ENCODE results near the gene CDK19.

- TF ChIP-seq JUN (CRISPR knock-in tag; IDR thresholded peaks at IDR 0.05): no peak
- no peak for TF ChIP-seq TFAP4 (IDR thresholded peaks at IDR 0.05; ENCODE audit: borderline replicate concordance, low read depth)
- TF ChIP-seq EP300 (IDR thresholded peaks at IDR 0.05; ENCODE audit: low read depth in 2 of 2, low read length in 2 of 2): no peak
- TF ChIP-seq EP300 (CRISPR knock-in tag; IDR thresholded peaks at IDR 0.05; ENCODE audit: borderline replicate concordance): no peak
- no peak for TF ChIP-seq FOXK2 (IDR thresholded peaks at IDR 0.05)
- TF ChIP-seq USF2 (IDR thresholded peaks at IDR 0.05; ENCODE audit: low read depth, low read length): no peak
- no peak for TF ChIP-seq USF2 (CRISPR knock-in tag; IDR thresholded peaks at IDR 0.05; ENCODE audit: borderline replicate concordance)
- TF ChIP-seq ZNF768 (CRISPR knock-in tag; IDR thresholded peaks at IDR 0.05): no peak
- TF ChIP-seq ZNF670 (CRISPR knock-in tag; IDR thresholded peaks at IDR 0.05; ENCODE audit: borderline replicate concordance): no peak
- TF ChIP-seq, protein P1, sequence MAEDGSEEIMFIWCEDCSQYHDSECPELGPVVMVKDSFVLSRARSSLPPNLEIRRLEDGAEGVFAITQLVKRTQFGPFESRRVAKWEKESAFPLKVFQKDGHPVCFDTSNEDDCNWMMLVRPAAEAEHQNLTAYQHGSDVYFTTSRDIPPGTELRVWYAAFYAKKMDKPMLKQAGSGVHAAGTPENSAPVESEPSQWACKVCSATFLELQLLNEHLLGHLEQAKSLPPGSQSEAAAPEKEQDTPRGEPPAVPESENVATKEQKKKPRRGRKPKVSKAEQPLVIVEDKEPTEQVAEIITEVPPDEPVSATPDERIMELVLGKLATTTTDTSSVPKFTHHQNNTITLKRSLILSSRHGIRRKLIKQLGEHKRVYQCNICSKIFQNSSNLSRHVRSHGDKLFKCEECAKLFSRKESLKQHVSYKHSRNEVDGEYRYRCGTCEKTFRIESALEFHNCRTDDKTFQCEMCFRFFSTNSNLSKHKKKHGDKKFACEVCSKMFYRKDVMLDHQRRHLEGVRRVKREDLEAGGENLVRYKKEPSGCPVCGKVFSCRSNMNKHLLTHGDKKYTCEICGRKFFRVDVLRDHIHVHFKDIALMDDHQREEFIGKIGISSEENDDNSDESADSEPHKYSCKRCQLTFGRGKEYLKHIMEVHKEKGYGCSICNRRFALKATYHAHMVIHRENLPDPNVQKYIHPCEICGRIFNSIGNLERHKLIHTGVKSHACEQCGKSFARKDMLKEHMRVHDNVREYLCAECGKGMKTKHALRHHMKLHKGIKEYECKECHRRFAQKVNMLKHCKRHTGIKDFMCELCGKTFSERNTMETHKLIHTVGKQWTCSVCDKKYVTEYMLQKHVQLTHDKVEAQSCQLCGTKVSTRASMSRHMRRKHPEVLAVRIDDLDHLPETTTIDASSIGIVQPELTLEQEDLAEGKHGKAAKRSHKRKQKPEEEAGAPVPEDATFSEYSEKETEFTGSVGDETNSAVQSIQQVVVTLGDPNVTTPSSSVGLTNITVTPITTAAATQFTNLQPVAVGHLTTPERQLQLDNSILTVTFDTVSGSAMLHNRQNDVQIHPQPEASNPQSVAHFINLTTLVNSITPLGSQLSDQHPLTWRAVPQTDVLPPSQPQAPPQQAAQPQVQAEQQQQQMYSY (CRISPR knock-in tag; IDR thresholded peaks at IDR 0.05): no peak
- TF ChIP-seq ZNF317 (CRISPR knock-in tag; IDR thresholded peaks at IDR 0.05): no peak
These were observed 165.6 kb downstream of the CDK19 start for GRCh38 chr6:110649704-110650103.

All from HepG2 (cell line).